B cell (primary cell): Measurements from ENCODE around the gene TRMT2A. TPM values are rescaled to one million over a fixed set of nuclear protein-coding genes. Genes with fewer than 3 reads are reported as not detected.

Source experiments
- ATAC-seq: fragments of 200-7000 bp; cut with Tn5 transposase; one replicate; pipeline ENCODE4 v1.10.0; 2021; ENCODE audit warnings: low read depth, mild to moderate bottlenecking, moderate number of reproducible peaks, moderate library complexity
- CTCF ChIA-PET: fragments of 350-600 bp; sonication (Branson Sonifier 250); formaldehyde crosslinking; loops from one replicate; lab custom pipeline; 2021; ENCODE audit warnings: antibody characterized with exemption, inconsistent platforms; lab: Charles Lee
- POLR2A ChIA-PET: fragments of 350-600 bp; sonication (Branson Sonifier 250); formaldehyde crosslinking; loops from one replicate; lab custom pipeline; 2021; ENCODE audit warnings: antibody characterized with exemption; lab: Charles Lee
- DNase-seq: peaks from one replicate; pipeline ENCODE4 v3.0.0; 2013
- H2AFZ ChIP-seq: 2 replicates; pipeline ENCODE4 v1.6.1; 2012; ENCODE audit warnings: mild to moderate bottlenecking, low read depth, low read length; ENCODE audit not compliant: insufficient read depth, poor library complexity, severe bottlenecking
- H3K27ac ChIP-seq, 2 donors: 1 replicate in 1 of 2; 2 replicates in 1 of 2; pipeline ENCODE4 v1.5.1; 2012 to 2013; ENCODE audit warnings: low read length in 2 of 2, mild to moderate bottlenecking in 2 of 2, moderate library complexity in 1 of 2
- H3K27me3 ChIP-seq, 4 experiments: fragments of 200-600 bp in 1 of 4; sonication (generic) in 1 of 4; replicated peaks in 1 of 4; 1 replicate in 2 of 4; 2 replicates in 2 of 4; pipeline versions ENCODE4 v1.6.1 to v1.7.0; 2013 to 2016; ENCODE audit warnings: low read length in 3 of 4, mild to moderate bottlenecking in 2 of 4, mixed read lengths in 1 of 4, moderate library complexity in 1 of 4; ENCODE audit not compliant: insufficient read depth in 4 of 4, control insufficient read depth in 3 of 4; ENCODE audit errors: control extremely low read depth in 1 of 4
- H3K36me3 ChIP-seq, 2 experiments: replicated peaks in 1 of 2; 1 replicate in 1 of 2; 2 replicates in 1 of 2; pipeline versions ENCODE4 v1.6.1 to v1.7.1; 2013; ENCODE audit warnings: low read length in 1 of 2; ENCODE audit not compliant: insufficient read depth in 2 of 2, control insufficient read depth in 1 of 2; ENCODE audit errors: control extremely low read depth in 1 of 2, extremely low read depth in 1 of 2
- H3K4me1 ChIP-seq, 2 donors: fragments of 200-600 bp in 1 of 2; sonication (generic) in 1 of 2; 1 replicate in 1 of 2; 2 replicates in 1 of 2; pipeline versions ENCODE4 v1.5.1 to v1.6.1; 2013 to 2017; ENCODE audit warnings: low read length in 2 of 2; ENCODE audit not compliant: control insufficient read depth in 2 of 2, insufficient read depth in 2 of 2
- H3K4me2 ChIP-seq: replicated peaks from 2 replicates; pipeline ENCODE3; 2012; ENCODE audit warnings: mild to moderate bottlenecking, low read depth, low read length; ENCODE audit not compliant: poor library complexity, severe bottlenecking
- H3K4me3 ChIP-seq, 5 experiments: fragments of 200-600 bp in 1 of 5; sonication (generic) in 1 of 5; 1 replicate in 3 of 5; 2 replicates in 2 of 5; pipeline versions ENCODE4 v1.5.1 to v1.7.0; 2011 to 2016; ENCODE audit warnings: low read length in 4 of 5, mild to moderate bottlenecking in 4 of 5, low read depth in 2 of 5, control low read depth in 1 of 5, moderate library complexity in 1 of 5; ENCODE audit not compliant: insufficient read depth in 1 of 5; ENCODE audit errors: control extremely low read depth in 1 of 5, extremely low read depth in 1 of 5
- H3K79me2 ChIP-seq: fragments of 200-600 bp; sonication (generic); one replicate; pipeline ENCODE4 v1.6.0; 2016; ENCODE audit warnings: low read length; ENCODE audit not compliant: control insufficient read depth, insufficient read depth
- H3K9ac ChIP-seq: fragments of 200-600 bp; sonication (generic); 2 replicates; pipeline ENCODE4 v1.6.1; 2017; ENCODE audit warnings: mild to moderate bottlenecking, low read length, moderate library complexity
- H3K9me3 ChIP-seq, 3 donors: one replicate each; pipeline versions ENCODE4 v1.6.1 to v1.7.1; 2013; ENCODE audit warnings: low read length in 2 of 3; ENCODE audit not compliant: control insufficient read depth in 2 of 3, insufficient read depth in 1 of 3; ENCODE audit errors: control extremely low read depth in 1 of 3
- H4K20me1 ChIP-seq: 2 replicates; pipeline ENCODE4 v1.6.0; 2012; ENCODE audit warnings: mild to moderate bottlenecking, low read length; ENCODE audit not compliant: insufficient read depth, control insufficient read depth, poor library complexity, severe bottlenecking
- H3K27ac Mint-ChIP-seq: one replicate; pipeline ENCODE4 v1.8.0; 2021; ENCODE audit warnings: mixed read lengths
- H3K27me3 Mint-ChIP-seq: one replicate; pipeline ENCODE4 v1.8.0; 2021; ENCODE audit warnings: mixed read lengths
- H3K4me1 Mint-ChIP-seq: one replicate; pipeline ENCODE4 v1.8.0; 2021; ENCODE audit warnings: mixed read lengths
- H3K4me3 Mint-ChIP-seq: one replicate; pipeline ENCODE4 v1.8.0; 2021; ENCODE audit warnings: mixed read lengths
- H3K9me3 Mint-ChIP-seq: one replicate; pipeline ENCODE4 v1.8.0; 2022; ENCODE audit warnings: mixed read lengths; ENCODE audit not compliant: insufficient read depth
- CTCF ChIP-seq: fragments of 200-600 bp; IDR thresholded peaks from one replicate; pipeline ENCODE4 v1.8.0; 2022; ENCODE audit warnings: antibody characterized with exemption, mild to moderate bottlenecking
- EZH2 ChIP-seq: IDR thresholded peaks from 2 replicates; pipeline ENCODE4 v1.6.1; 2012; ENCODE audit warnings: borderline replicate concordance, low read depth, mild to moderate bottlenecking, moderate library complexity, low read length; ENCODE audit not compliant: insufficient read depth, poor library complexity, severe bottlenecking
- WGBS: methylation state at CpG from one replicate; pipeline ENCODE4 v1.1.5; 2013; ENCODE audit warnings: missing lambda C conversion rate; ENCODE audit not compliant: insufficient coverage; 5-methylcytosine and 5-hydroxymethylcytosine counted together
- intact Hi-C: fragments of 100-400 bp; cut with micrococcal nuclease; formaldehyde crosslinking; loops from one replicate; pipeline ENCODE4 v1.10.0; 2022
- polyA plus RNA-seq: library from polyadenylated mRNA; depleted of rRNA; stranded (reverse); fragments of >200 nt; gene quantifications from 2 replicates; pipeline ENCODE4 v1.2.3, GENCODE V29; 2012
- total RNA-seq, 2 donors: library from RNA; stranded (reverse); fragments of 120-200 nt in 1 of 2; gene quantifications; 1 replicate in 1 of 2; 2 replicates in 1 of 2; pipeline versions ENCODE4 v1.2.3 to v1.2.4, GENCODE V29; 2013 to 2022

TRMT2A gene
- total and polyA plus RNA-seq, 2 donors (not counting 1 experiment from before 2014, with no cell fraction given), result 95.7 to 144 TPM

GRCh38 chr22:20157430-20158183, 40.6 kb upstream of the TRMT2A start:
- POLR2A ChIA-PET, result no interaction called here
- ATAC-seq, result no peak

More at GRCh38 chr22:20157430-20158183, 40.6 kb upstream of the TRMT2A start:
- H3K27ac Mint-ChIP-seq, result no peak overlapping the region
- Histone ChIP-seq H3K36me3 (no peaks in the 10 kb centered on the region), H3K79me2 (no peaks in the 10 kb centered on the region), H3K9me3 (peaks cover 0 to 13% (median 0%) of the 10 kb centered on the region in 3 donors), H3K4me3 (no peak overlapping the region), H4K20me1 (no peaks in the 10 kb centered on the region), H3K4me2 (no peak overlapping the region), H3K9ac (no peak overlapping the region), H3K4me1 (peaks cover 0 to 3% of the 10 kb centered on the region in 2 donors), H3K27ac (no peak overlapping the region), H3K27me3 (peaks cover 0 to 40% (median 10%) of the 10 kb centered on the region in 4 experiments), H2AFZ (no peak overlapping the region)
- peaks cover 2% of the 10 kb centered on the region for H3K4me1 Mint-ChIP-seq
- TF ChIP-seq CTCF (no peak), EZH2 (no peak)
- H3K27me3 Mint-ChIP-seq, result peaks cover 10% of the 10 kb centered on the region
- no peak overlapping the region for H3K4me3 Mint-ChIP-seq
- no peaks in the 10 kb centered on the region for H3K9me3 Mint-ChIP-seq
- CTCF ChIA-PET, result interaction anchor here (0.7 to 2.9 kb wide), 19 partner anchors 9 to 546 kb away, joined by 3 to 31 read pairs (median 5); partner anchors contain the start of gene DGCR6L
- WGBS, result 59% methylated on average over 4 of the region's 15 CpGs
- intact Hi-C loops, result loop anchor here (1.0 kb wide), 1 partner anchor 111 kb away; the partner anchor contains the start of gene RTN4R
- no peak for DNase-seq
